Cardiac muscle cell (in vitro differentiated cells and primary cell): Measurements from ENCODE around the gene PAX5. TPM values are rescaled to one million over a fixed set of nuclear protein-coding genes. Genes with fewer than 3 reads are reported as not detected.

ENCODE experiments used
- DNase-seq, 2 donors: peaks; one replicate each; pipeline versions ENCODE4 v3.0.0 to v3.0.0-alpha.2; 2010 to 2017; ENCODE audit warnings: low read depth in 1 of 2, low spot score in 1 of 2
- H3K27ac ChIP-seq: fragments of 200-600 bp; sonication (generic); 2 replicates; pipeline ENCODE4 v1.5.1; 2016
- H3K27me3 ChIP-seq: fragments of 200-600 bp; sonication (generic); 2 replicates; pipeline ENCODE4 v1.6.0; 2016; ENCODE audit warnings: control low read depth
- H3K36me3 ChIP-seq: fragments of 200-600 bp; sonication (generic); 2 replicates; pipeline ENCODE4 v1.5.1; 2016; ENCODE audit warnings: control low read depth
- H3K4me1 ChIP-seq: fragments of 200-600 bp; sonication (generic); 2 replicates; pipeline ENCODE4 v1.8.1; 2017; ENCODE audit warnings: low read depth, mild to moderate bottlenecking, mixed run types
- H3K4me3 ChIP-seq: fragments of 200-600 bp; sonication (generic); 2 replicates; pipeline ENCODE4 v1.5.1; 2016; ENCODE audit warnings: mild to moderate bottlenecking
- H3K9me3 ChIP-seq: fragments of 200-600 bp; sonication (generic); 2 replicates; pipeline ENCODE4 v1.5.1; 2017; ENCODE audit warnings: low read depth, mild to moderate bottlenecking, control low read depth
- CTCF ChIP-seq: IDR thresholded peaks from 2 replicates; pipeline ENCODE4 v1.5.1; 2012; ENCODE audit warnings: low read depth, mild to moderate bottlenecking, low read length
- polyA plus RNA-seq: library from polyadenylated mRNA; unstranded; fragments of >200 nt; fragmentation: Nextera tagmentation; extraction: Ambion mirVana; gene quantifications from 2 replicates; pipeline ENCODE4 v1.2.1, GENCODE V29; 2016
- total RNA-seq: library from RNA; depleted of rRNA; stranded (reverse); fragments of >200 nt; gene quantifications from 2 replicates; pipeline ENCODE4 v1.2.3, GENCODE V29; 2016

Gene PAX5
- total and polyA plus RNA-seq, 2 experiments from 2014 or later, result not detected

GRCh38 chr9:36986468-36987408 lies 47.3 kb downstream of the PAX5 start:
- Histone ChIP-seq H3K9me3 (no peaks in the 10 kb centered on the region), H3K36me3 (no peaks in the 10 kb centered on the region), H3K4me3 (peak overlapping the region; percentile 18), H3K4me1 (peaks cover 4% of the 10 kb centered on the region), H3K27ac (no peak overlapping the region), H3K27me3 (peaks cover 96% of the 10 kb centered on the region)
- no peak for TF ChIP-seq CTCF
- DNase-seq, result no peak

- Histone ChIP-seq H3K9me3 (no peaks in the 10 kb centered on the region), H3K4me1 (peaks cover 4% of the 10 kb centered on the region), H3K4me3 (peak overlapping the region; percentile 18), H3K36me3 (no peaks in the 10 kb centered on the region), H3K27ac (no peak overlapping the region), H3K27me3 (peaks cover 96% of the 10 kb centered on the region)
- no peak for DNase-seq
- no peak for TF ChIP-seq CTCF
Measured at GRCh38 chr9:36985769-36986467, 48.1 kb downstream of the PAX5 start.

GRCh38 chr9:36985061-36985768 lies 48.9 kb downstream of the PAX5 start:
- no peak for DNase-seq
- no peak overlapping the region for H3K27ac ChIP-seq
- no peaks in the 10 kb centered on the region for H3K36me3 ChIP-seq
- H3K4me1 ChIP-seq, result peaks cover 4% of the 10 kb centered on the region
- no peak for TF ChIP-seq CTCF
- H3K9me3 ChIP-seq, result no peaks in the 10 kb centered on the region
- no peak overlapping the region for H3K4me3 ChIP-seq
- peaks cover 95% of the 10 kb centered on the region for H3K27me3 ChIP-seq

GRCh38 chr9:36980148-36980974 lies 53.7 kb downstream of the PAX5 start:
- Histone ChIP-seq H3K27me3 (peaks cover 64% of the 10 kb centered on the region), H3K36me3 (no peaks in the 10 kb centered on the region), H3K27ac (no peak overlapping the region), H3K9me3 (no peaks in the 10 kb centered on the region), H3K4me1 (no peaks in the 10 kb centered on the region), H3K4me3 (no peak overlapping the region)
- no peak for TF ChIP-seq CTCF
- no peak for DNase-seq
